HEK293 (cell line): ENCODE results near the gene SLC16A5.

Source experiments
- CTCF ChIA-PET: fragments of 350-600 bp; formaldehyde crosslinking; extraction: SDS; loops from one replicate; lab custom pipeline; 2021; ENCODE audit warnings: antibody characterized with exemption; lab: Yijun Ruan, JAX
- POLR2A ChIA-PET: fragments of 300-600 bp; formaldehyde crosslinking; extraction: SDS; loops from one replicate; lab custom pipeline; 2020; ENCODE audit warnings: antibody characterized with exemption, inconsistent platforms; lab: Yijun Ruan, JAX
- H3K27ac ChIP-seq: fragments of 200-500 bp; sonication (Bioruptor generic); 2 replicates; pipeline ENCODE4 v1.5.1; 2014; ENCODE audit warnings: low read depth, low read length, control low read depth, inconsistent platforms; ENCODE audit errors: extremely low read depth
- H3K36me3 ChIP-seq, 2 experiments: fragments of 200-500 bp in 1 of 2; sonication (Bioruptor generic) in 1 of 2; 1 replicate in 1 of 2; 2 replicates in 1 of 2; pipeline ENCODE4 v1.5.1; 2014 to 2017; ENCODE audit warnings: inconsistent platforms in 2 of 2, low read length in 2 of 2; ENCODE audit not compliant: control insufficient read depth in 2 of 2, insufficient read depth in 1 of 2
- H3K4me1 ChIP-seq: fragments of 200-500 bp; sonication (Bioruptor generic); 2 replicates; pipeline ENCODE4 v1.5.1; 2014; ENCODE audit warnings: mild to moderate bottlenecking, low read length, inconsistent platforms; ENCODE audit not compliant: control insufficient read depth, insufficient read depth
- H3K4me3 ChIP-seq: 2 replicates; pipeline ENCODE4 v1.5.1; 2011; ENCODE audit warnings: low read depth, mild to moderate bottlenecking, control low read depth, low read length, moderate library complexity
- H3K9me3 ChIP-seq: fragments of 200-500 bp; sonication (Bioruptor generic); 2 replicates; pipeline ENCODE4 v1.5.1; 2014; ENCODE audit warnings: low read depth, low read length, inconsistent platforms; ENCODE audit not compliant: control insufficient read depth, insufficient read depth
- BCL11B ChIP-seq: fragments of 450-650 bp; formaldehyde crosslinking; IDR thresholded peaks from 2 replicates; pipeline ENCODE4 v1.5.1; 2016; ENCODE audit warnings: low read depth, missing biosample characterization, missing genetic modification characterization
- GLI4 ChIP-seq: fragments of 450-650 bp; formaldehyde crosslinking; IDR thresholded peaks from 2 replicates; pipeline ENCODE4 v1.5.1; 2016; ENCODE audit warnings: missing biosample characterization, missing genetic modification characterization
- KLF1 ChIP-seq: fragments of 450-650 bp; formaldehyde crosslinking; IDR thresholded peaks from 2 replicates; pipeline ENCODE4 v1.5.1; 2016; ENCODE audit warnings: missing biosample characterization, missing genetic modification characterization
- MYNN ChIP-seq: fragments of 450-650 bp; formaldehyde crosslinking; IDR thresholded peaks from 2 replicates; pipeline ENCODE4 v1.5.1; 2016; ENCODE audit warnings: missing biosample characterization, missing genetic modification characterization, borderline replicate concordance
- OVOL3 ChIP-seq: fragments of 450-650 bp; formaldehyde crosslinking; IDR thresholded peaks from 2 replicates; pipeline ENCODE4 v1.5.1; 2016; ENCODE audit warnings: missing biosample characterization, missing genetic modification characterization
- PRDM2 ChIP-seq: fragments of 450-650 bp; formaldehyde crosslinking; IDR thresholded peaks from 2 replicates; pipeline ENCODE4 v1.5.1; 2016; ENCODE audit warnings: missing biosample characterization, missing genetic modification characterization, borderline replicate concordance
- YY1 ChIP-seq: fragments of 450-650 bp; formaldehyde crosslinking; IDR thresholded peaks from 2 replicates; pipeline ENCODE4 v1.5.1; 2018; ENCODE audit warnings: missing biosample characterization, missing genetic modification characterization
- ZBTB20 ChIP-seq: fragments of 450-650 bp; formaldehyde crosslinking; IDR thresholded peaks from 2 replicates; pipeline ENCODE4 v1.5.1; 2016; ENCODE audit warnings: missing biosample characterization, missing genetic modification characterization
- ZEB2 ChIP-seq: fragments of 450-650 bp; formaldehyde crosslinking; IDR thresholded peaks from 2 replicates; pipeline ENCODE4 v1.5.1; 2016; ENCODE audit warnings: missing biosample characterization, missing genetic modification characterization
- ZNF10 ChIP-seq: fragments of 450-650 bp; formaldehyde crosslinking; IDR thresholded peaks from 2 replicates; pipeline ENCODE4 v1.5.1; 2017; ENCODE audit warnings: missing biosample characterization, missing genetic modification characterization
- ZNF121 ChIP-seq: fragments of 450-650 bp; formaldehyde crosslinking; IDR thresholded peaks from 2 replicates; pipeline ENCODE4 v1.5.1; 2016; ENCODE audit warnings: missing biosample characterization, missing genetic modification characterization
- ZNF146 ChIP-seq: fragments of 450-650 bp; formaldehyde crosslinking; IDR thresholded peaks from 2 replicates; pipeline ENCODE4 v1.5.1; 2016; ENCODE audit warnings: missing biosample characterization, missing genetic modification characterization
- ZNF148 ChIP-seq: fragments of 450-650 bp; formaldehyde crosslinking; IDR thresholded peaks from 2 replicates; pipeline ENCODE4 v1.5.0; 2017; ENCODE audit warnings: missing biosample characterization, missing genetic modification characterization, borderline replicate concordance
- ZNF18 ChIP-seq: fragments of 450-650 bp; formaldehyde crosslinking; IDR thresholded peaks from 2 replicates; pipeline ENCODE4 v1.5.1; 2016; ENCODE audit warnings: missing biosample characterization, missing genetic modification characterization
- ZNF202 ChIP-seq: fragments of 450-650 bp; formaldehyde crosslinking; IDR thresholded peaks from 2 replicates; pipeline ENCODE4 v1.5.1; 2016; ENCODE audit warnings: missing biosample characterization, missing genetic modification characterization, borderline replicate concordance
- ZNF221 ChIP-seq: fragments of 450-650 bp; formaldehyde crosslinking; IDR thresholded peaks from 2 replicates; pipeline ENCODE4 v1.5.1; 2017; ENCODE audit warnings: missing biosample characterization, missing genetic modification characterization, borderline replicate concordance
- ZNF26 ChIP-seq: fragments of 450-650 bp; formaldehyde crosslinking; IDR thresholded peaks from 2 replicates; pipeline ENCODE4 v1.5.1; 2016; ENCODE audit warnings: missing biosample characterization, missing genetic modification characterization
- ZNF391 ChIP-seq: fragments of 450-650 bp; formaldehyde crosslinking; IDR thresholded peaks from 2 replicates; pipeline ENCODE4 v1.5.1; 2016; ENCODE audit warnings: low read depth, missing biosample characterization, missing genetic modification characterization, borderline replicate concordance
- ZNF398 ChIP-seq: fragments of 450-650 bp; formaldehyde crosslinking; IDR thresholded peaks from 2 replicates; pipeline ENCODE4 v1.5.1; 2017; ENCODE audit warnings: missing biosample characterization, missing genetic modification characterization
- ZNF501 ChIP-seq: fragments of 450-650 bp; formaldehyde crosslinking; IDR thresholded peaks from 2 replicates; pipeline ENCODE4 v1.5.1; 2016; ENCODE audit warnings: missing biosample characterization, missing genetic modification characterization
- ZNF660 ChIP-seq: fragments of 450-650 bp; IDR thresholded peaks from 2 replicates; pipeline ENCODE4 v1.5.1; 2018; ENCODE audit warnings: missing biosample characterization, mild to moderate bottlenecking, missing genetic modification characterization
- ZNF837 ChIP-seq: fragments of 450-650 bp; formaldehyde crosslinking; IDR thresholded peaks from 2 replicates; pipeline ENCODE4 v1.5.1; 2016; ENCODE audit warnings: missing biosample characterization, missing genetic modification characterization

The SLC16A5 gene

GRCh38 chr17:75154195-75155106 lies 66.7 kb downstream of the SLC16A5 start, which contains the start of gene JPT1:
Gene JPT1 (minus strand): TSS chr17:75154512. CDS start chr17:75154397, 115 bp downstream.
- ChIA-PET POLR2A (interaction anchor here (0.5 to 2.1 kb wide), 40 partner anchors 8 to 313 kb away, joined by 3 to 39 read pairs (median 4); partner anchors contain the start of genes CDR2L, FDXR, MRPL58 and NT5C), CTCF (interaction anchor here (0.6 to 1.9 kb wide), 5 partner anchors 20 to 40 kb away, joined by 3 to 11 read pairs (median 3); no protein-coding TSS in a partner anchor)
- Histone ChIP-seq H3K9me3 (no peaks in the 10 kb centered on the region), H3K4me1 (peaks cover 9% of the 10 kb centered on the region; the same call in 1 of the 2 replicates), H3K27ac (peak within 1 kb of the TSS; percentile 92), H3K4me3 (peak within 1 kb of the TSS; percentile 90), H3K36me3 (peaks cover 12 to 13% of the 10 kb centered on the region in 2 experiments; a peak in 2 of 3 replicates)
- TF ChIP-seq ZNF837 (no peak), ZNF121 (tag by site-specific recombination) (no peak), ZNF18 (no peak), ZNF148 (tag by site-specific recombination) (no peak), ZNF10 (0 out of 2 replicates have a peak, but pooled peaks have one; percentile 37), OVOL3 (tag by site-specific recombination) (no peak), ZNF26 (tag by site-specific recombination) (no peak), ZNF660 (tag by site-specific recombination) (peak; percentile 94), ZNF221 (no peak), ZBTB20 (tag by site-specific recombination) (0 out of 2 replicates have a peak, but pooled peaks have one; percentile 12), ZNF398 (tag by site-specific recombination) (no peak), ZNF202 (tag by site-specific recombination) (no peak), KLF1 (tag by site-specific recombination) (no peak), ZNF501 (peak; percentile 25; the same call in 1 of the 2 replicates), ZEB2 (tag by site-specific recombination) (peak; percentile 43; the same call in 1 of the 2 replicates), ZNF391 (tag by site-specific recombination) (peak; percentile 52; the same call in 1 of the 2 replicates), YY1 (tag by site-specific recombination) (peak; percentile 70), ZNF146 (0 out of 2 replicates have a peak, but pooled peaks have one; percentile 24), MYNN (tag by site-specific recombination) (no peak), GLI4 (tag by site-specific recombination) (no peak), BCL11B (peak; percentile 40; the same call in 1 of the 2 replicates), PRDM2 (tag by site-specific recombination) (no peak)
